K562 (cell line): ENCODE results near the gene SLC39A11. TPM values are rescaled to one million over a fixed set of nuclear protein-coding genes. Genes with fewer than 3 reads are reported as not detected.
"Not testable (repeated sequence)": the region's sequence is repeated elsewhere in the genome, so short reads cannot be mapped to it uniquely, and the experiment has no call there.

Experiments used
- ATAC-seq: fragments of 200-7000 bp; cut with Tn5 transposase; 3 replicates; pipeline ENCODE4 v1.9.1; 2020; ENCODE audit warnings: moderate library complexity
- BruUV-seq: library from RNA; stranded (reverse); fragments of 400-500 nt; replicated peaks from 2 replicates; lab custom pipeline; 2021; lab: Mats Ljungman, UMichigan
- CTCF ChIA-PET: fragments of 300-600 bp; formaldehyde crosslinking; extraction: SDS; loops from one replicate; lab custom pipeline; 2021; ENCODE audit warnings: low intra/inter-chr PET ratio; lab: Yijun Ruan, JAX
- POLR2A ChIA-PET: fragments of 300-600, 350-650 bp; sonication (Branson Sonifier 250); formaldehyde crosslinking; extraction: SDS; loops from one replicate; lab custom pipeline; 2021; ENCODE audit warnings: antibody characterized with exemption, inconsistent platforms; lab: Yijun Ruan, JAX
- DNase-seq, 4 experiments: peaks; one replicate each; pipeline versions ENCODE4 v3.0.0 to v3.0.0-alpha.2; 2011 to 2018; ENCODE audit warnings: low spot score in 3 of 4, mixed read lengths in 3 of 4; ENCODE audit errors: extremely low read depth in 1 of 4
- FAIRE-seq: peaks from 2 replicates; lab custom pipeline; 2011; peaks lifted over from hg19 to GRCh38; lab: Jason Lieb, UNC
- H2AFZ ChIP-seq: 2 replicates; pipeline ENCODE4 v1.6.0; 2011; ENCODE audit warnings: low read depth, low read length, control low read depth, inconsistent platforms
- H3K27ac ChIP-seq: fragments of 200-600 bp; 3 replicates; pipeline ENCODE4 v1.8.0; 2011; ENCODE audit warnings: low read depth, mild to moderate bottlenecking, control low read depth, inconsistent platforms, low read length, moderate library complexity, mixed read lengths; ENCODE audit errors: extremely low read depth
- H3K27me3 ChIP-seq, 2 experiments: fragments of 300-600 bp in 1 of 2; 2 replicates in 1 of 2; 3 replicates in 1 of 2; pipeline versions ENCODE4 v1.6.0 to v1.8.0; 2011; ENCODE audit warnings: inconsistent platforms in 2 of 2, low read length in 2 of 2, mild to moderate bottlenecking in 1 of 2, mixed read lengths in 1 of 2, moderate library complexity in 1 of 2; ENCODE audit not compliant: control insufficient read depth in 2 of 2, insufficient read depth in 2 of 2
- H3K36me3 ChIP-seq: fragments of 300-600 bp; 3 replicates; pipeline ENCODE4 v1.8.0; 2011; ENCODE audit warnings: mild to moderate bottlenecking, low read length, inconsistent platforms; ENCODE audit not compliant: control insufficient read depth, insufficient read depth
- H3K4me1 ChIP-seq, 2 experiments: fragments of 200-600 bp in 1 of 2; replicated peaks in 1 of 2; 2 replicates in 1 of 2; 3 replicates in 1 of 2; pipeline versions ENCODE4 v1.5.1 to v1.8.0; 2011; ENCODE audit warnings: inconsistent platforms in 2 of 2, low read length in 2 of 2, mild to moderate bottlenecking in 1 of 2, mixed read lengths in 1 of 2, moderate library complexity in 1 of 2; ENCODE audit not compliant: control insufficient read depth in 2 of 2, insufficient read depth in 2 of 2
- H3K4me2 ChIP-seq: 2 replicates; pipeline ENCODE4 v1.6.1; 2011; ENCODE audit warnings: low read length, control low read depth, inconsistent platforms, mixed read lengths; ENCODE audit not compliant: insufficient read depth
- H3K4me3 ChIP-seq: fragments of 200-600 bp; sonication (generic), shearing (Covaris generic); 2 replicates; pipeline ENCODE4 v1.5.1; 2016; ENCODE audit warnings: control low read depth, inconsistent platforms
- H3K79me2 ChIP-seq: fragments of 200-600 bp; 3 replicates; pipeline ENCODE4 v1.8.0; 2011; ENCODE audit warnings: low read length, inconsistent platforms; ENCODE audit not compliant: control insufficient read depth, insufficient read depth
- H3K9ac ChIP-seq, 2 experiments: 2 replicates each; pipeline versions ENCODE4 v1.6.0 to v1.6.1; 2011; ENCODE audit warnings: low read depth in 2 of 2, low read length in 2 of 2, control low read depth in 1 of 2, inconsistent platforms in 1 of 2, mild to moderate bottlenecking in 1 of 2, mixed read lengths in 1 of 2; ENCODE audit not compliant: insufficient read depth in 1 of 2
- H3K9me1 ChIP-seq: one replicate; pipeline ENCODE4 v1.6.0; 2011; ENCODE audit warnings: inconsistent platforms, mild to moderate bottlenecking, low read length, moderate library complexity; ENCODE audit not compliant: control insufficient read depth, insufficient read depth
- H3K9me3 ChIP-seq: replicated peaks from 2 replicates; pipeline ENCODE4 v1.5.1; 2011; ENCODE audit warnings: low read depth, low read length, inconsistent platforms; ENCODE audit not compliant: control insufficient read depth, insufficient read depth
- H4K20me1 ChIP-seq: replicated peaks from 2 replicates; pipeline ENCODE4 v1.6.1; 2011; ENCODE audit warnings: low read length, inconsistent platforms, mixed read lengths; ENCODE audit not compliant: control insufficient read depth, insufficient read depth
- ARNT ChIP-seq, 2 experiments: fragments of 450-650 bp; IDR thresholded peaks; 2 replicates each; pipeline ENCODE4 v1.6.1; 2016; ENCODE audit warnings: mild to moderate bottlenecking in 1 of 2
- FOXM1 ChIP-seq, 2 experiments: fragments of 450-650 bp in 1 of 2; sonication (generic) in 1 of 2; formaldehyde crosslinking in 1 of 2; IDR thresholded peaks; 2 replicates each; pipeline versions ENCODE4 v1.6.1 to v1.9.0; 2017 to 2022; ENCODE audit warnings: low read depth in 2 of 2, mild to moderate bottlenecking in 2 of 2, missing genetic modification reagents in 1 of 2, moderate library complexity in 1 of 2
- HLTF ChIP-seq: fragments of 450-650 bp; IDR thresholded peaks from 2 replicates; pipeline ENCODE4 v1.6.1; 2016
- HOXB6 ChIP-seq: fragments of 250-450 bp; sonication (Bioruptor Pico); IDR thresholded peaks from 2 replicates; pipeline ENCODE4 v1.5.1; 2022; ENCODE audit warnings: mild to moderate bottlenecking, borderline replicate concordance
- NFATC3 ChIP-seq: fragments of 450-650 bp; IDR thresholded peaks from 2 replicates; pipeline ENCODE4 v1.6.1; 2017; ENCODE audit warnings: mild to moderate bottlenecking
- POLR2AphosphoS5 ChIP-seq: IDR thresholded peaks from 2 replicates; pipeline ENCODE4 v1.6.1; 2011; ENCODE audit warnings: mild to moderate bottlenecking, low read depth, low read length, moderate library complexity; ENCODE audit not compliant: control insufficient read depth, insufficient read depth
- SNRNP70 ChIP-seq: fragments of 200-400 bp; formaldehyde crosslinking; optimal IDR thresholded peaks from 2 replicates; pipeline ENCODE3; 2017; ENCODE audit warnings: low read depth, low read length
- TBL1XR1 ChIP-seq, 2 experiments: IDR thresholded peaks; 2 replicates each; pipeline ENCODE4 v1.6.1; 2012; ENCODE audit warnings: improper control_type of control experiment in 2 of 2, low read length in 2 of 2, mild to moderate bottlenecking in 1 of 2
- TEAD1 ChIP-seq, 2 experiments: fragments of 450-650 bp in 1 of 2; sonication (generic) in 1 of 2; formaldehyde crosslinking; IDR thresholded peaks; 2 replicates each; pipeline versions ENCODE4 v1.4.0 to v1.8.0; 2020 to 2022; ENCODE audit warnings: mild to moderate bottlenecking in 2 of 2, missing genetic modification reagents in 1 of 2
- TRIM28 ChIP-seq: fragments of 450-650 bp; IDR thresholded peaks from 2 replicates; pipeline ENCODE4 v1.6.1; 2017
- TSC22D4 ChIP-seq: fragments of 450-650 bp; IDR thresholded peaks from 2 replicates; pipeline ENCODE4 v1.6.1; 2016; ENCODE audit warnings: missing genetic modification characterization, missing biosample characterization, control low read depth
- XRCC5 ChIP-seq: fragments of 200-400 bp; formaldehyde crosslinking; IDR thresholded peaks from 2 replicates; pipeline ENCODE4 v1.6.1; 2017; ENCODE audit warnings: low read depth, mild to moderate bottlenecking, low read length
- ZNF354B ChIP-seq: fragments of 250-450 bp; sonication (Bioruptor Pico); IDR thresholded peaks from 2 replicates; pipeline ENCODE4 v1.4.0; 2020
- WGBS: fragments of 100-300 bp; shearing (Covaris generic); methylation state at CpG from one replicate; pipeline ENCODE4 v1.1.6; 2016; ENCODE audit warnings: low coverage, mixed read lengths; ENCODE audit not compliant: insufficient coverage; ENCODE audit errors: missing lambda C conversion rate; 5-methylcytosine and 5-hydroxymethylcytosine counted together
- in situ Hi-C: fragments of 300-500 bp; cut with MboI; formaldehyde crosslinking; loops from 4 replicates; pipeline ENCODE4 v1.15.0; 2018; ENCODE audit warnings: inconsistent platforms, mixed read lengths
- intact Hi-C: fragments of 100-400 bp; cut with micrococcal nuclease; formaldehyde crosslinking; loops from 2 replicates; pipeline ENCODE4 v1.14.2; 2022
- polyA plus RNA-seq, 8 experiments: library from polyadenylated mRNA; depleted of rRNA in 4 of 8; stranded (reverse) in 5 of 8; unstranded in 3 of 8; fragments of >200 nt; fragmentation: Nextera tagmentation in 2 of 8; fragmentation: Illumina TruSeq in 1 of 8; extraction: Ambion mirVana in 2 of 8; extraction: Trizol in 1 of 8; gene quantifications; 2 replicates each; pipeline versions ENCODE4 v1.2.1 to v1.2.3, GENCODE V29; 2011 to 2014; ENCODE audit warnings: inconsistent platforms in 1 of 8, missing spikeins in 1 of 8
- total RNA-seq, 7 experiments: library from RNA; depleted of rRNA in 6 of 7; stranded (reverse); fragments of >200 nt in 6 of 7; fragmentation: Illumina TruSeq in 2 of 7; extraction: Trizol in 2 of 7; gene quantifications; 2 replicates each; pipeline versions ENCODE4 v1.2.1 to v1.2.3, GENCODE V29; 2011 to 2021; ENCODE audit warnings: low replicate concordance in 1 of 7
- TF ChIP-seq, protein P1 (sequence below), 2 experiments: fragments of 450-650 bp in 1 of 2; sonication (generic) in 1 of 2; formaldehyde crosslinking; conservative IDR thresholded peaks; 2 replicates each; pipeline versions ENCODE4 v1.4.0 to v1.8.1; 2020 to 2022; ENCODE audit warnings: mild to moderate bottlenecking in 1 of 2, missing genetic modification reagents in 1 of 2
- TF ChIP-seq, protein P2 (sequence below): fragments of 450-650 bp; IDR thresholded peaks from 2 replicates; pipeline ENCODE4 v1.6.1; 2018; ENCODE audit warnings: mild to moderate bottlenecking, low read depth; ENCODE audit not compliant: partially characterized antibody

The SLC39A11 gene
- total and polyA plus RNA-seq, 9 of the 15 experiments (the other 6 are each of a cell fraction or from before 2014, with no cell fraction given) = 10.5 to 26.4 (median 13.4) TPM

DNA sequence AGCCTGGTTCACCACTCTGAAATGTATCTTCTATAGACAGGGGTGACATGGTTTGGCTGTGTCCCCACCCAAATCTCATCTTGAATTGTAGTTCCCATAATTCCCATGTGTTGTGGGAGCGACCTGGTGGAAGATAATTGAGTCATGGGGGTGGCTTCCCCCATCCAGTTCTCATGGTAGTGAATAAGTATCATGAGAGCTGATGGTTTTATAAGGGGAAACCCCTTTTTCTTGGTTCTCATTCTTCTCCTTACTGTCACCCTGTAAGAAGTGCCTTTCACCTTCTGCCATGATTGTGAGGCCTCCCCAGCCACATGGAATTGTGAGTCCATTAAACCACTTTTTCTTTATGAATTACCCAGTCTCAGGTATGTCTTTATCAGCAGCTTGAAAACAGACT, 319.3 kb downstream of the SLC39A11 start:
- H2AFZ ChIP-seq, FAIRE-seq, H3K9me3 ChIP-seq, H3K4me1 ChIP-seq, H3K36me3 ChIP-seq, H4K20me1 ChIP-seq, ATAC-seq, H3K9ac ChIP-seq, H3K27ac ChIP-seq, in situ Hi-C loops, BruUV-seq, H3K4me3 ChIP-seq, CTCF ChIA-PET, H3K9me1 ChIP-seq, intact Hi-C loops, H3K27me3 ChIP-seq, DNase-seq, H3K4me2 ChIP-seq, H3K79me2 ChIP-seq: not testable (repeated sequence)
- WGBS = 50% methylated on average over 1 of the region's 1 CpG
- POLR2A ChIA-PET = interaction anchor here (0.8 kb wide), 1 partner anchor 10 kb away, joined by 3 read pairs; no protein-coding TSS in a partner anchor

DNA sequence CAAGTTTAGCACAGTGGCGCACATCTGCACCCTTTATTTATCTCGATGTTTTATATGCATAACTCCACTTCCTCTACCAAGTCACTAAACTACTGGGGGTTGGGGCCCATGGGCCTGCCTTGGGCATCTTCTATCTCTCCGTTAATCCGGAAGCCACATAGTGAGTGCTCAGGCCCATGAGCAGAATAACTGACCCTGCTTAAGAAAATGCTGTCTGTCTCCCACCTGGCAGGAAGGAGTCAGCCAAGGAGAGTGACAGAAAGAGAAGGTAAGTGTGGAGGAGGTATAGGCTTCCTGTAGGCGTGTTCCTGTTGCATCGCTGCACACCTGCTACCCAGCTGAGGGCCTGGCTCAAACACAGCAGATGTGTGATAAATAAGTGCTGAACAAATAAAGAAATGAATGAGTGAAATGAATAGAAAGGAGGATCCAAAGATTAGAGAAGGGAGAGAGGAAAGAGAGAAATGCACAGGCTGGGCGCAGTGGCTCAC, 320.1 kb downstream of the SLC39A11 start:
- H3K4me3 ChIP-seq = no peak overlapping the region
- no peak overlapping the region for H3K27ac ChIP-seq
- BruUV-seq = no TSS peak
- no peaks in the 10 kb centered on the region for H3K36me3 ChIP-seq
- WGBS = 80% methylated on average over 7 of the region's 7 CpGs
- H2AFZ ChIP-seq = no peak overlapping the region
- no peaks in the 10 kb centered on the region for H3K4me1 ChIP-seq
- in situ Hi-C loops = no loop called here
- CTCF ChIA-PET = no interaction called here
- no peaks in the 10 kb centered on the region for H3K79me2 ChIP-seq
- DNase-seq = no peak
- TF ChIP-seq FOXM1 (IDR thresholded peaks at IDR 0.05; ENCODE audit: low read depth) (no peak), FOXM1 (CRISPR knock-in tag; IDR thresholded peaks at IDR 0.05; ENCODE audit: low read depth) (no peak), TRIM28 (no peak), SNRNP70 (no peak), ARNT (IDR thresholded peaks at IDR 0.05) (no peak), TBL1XR1 (IDR thresholded peaks at IDR 0.05; ENCODE audit: low read length in 2 of 2) (no peak), TSC22D4 (tag) (no peak), HOXB6 (CRISPR knock-in tag) (no peak), POLR2AphosphoS5 (no peak), TEAD1 (CRISPR knock-in tag; IDR thresholded peaks at IDR 0.05) (no peak), HLTF (no peak), NFATC3 (no peak), ZNF354B (CRISPR knock-in tag) (no peak), XRCC5 (no peak)
- TF ChIP-seq, protein P1, sequence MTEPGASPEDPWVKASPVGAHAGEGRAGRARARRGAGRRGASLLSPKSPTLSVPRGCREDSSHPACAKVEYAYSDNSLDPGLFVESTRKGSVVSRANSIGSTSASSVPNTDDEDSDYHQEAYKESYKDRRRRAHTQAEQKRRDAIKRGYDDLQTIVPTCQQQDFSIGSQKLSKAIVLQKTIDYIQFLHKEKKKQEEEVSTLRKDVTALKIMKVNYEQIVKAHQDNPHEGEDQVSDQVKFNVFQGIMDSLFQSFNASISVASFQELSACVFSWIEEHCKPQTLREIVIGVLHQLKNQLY (CRISPR knock-in tag; conservative IDR thresholded peaks at IDR 0.05) = no peak
- TF ChIP-seq, protein P2, sequence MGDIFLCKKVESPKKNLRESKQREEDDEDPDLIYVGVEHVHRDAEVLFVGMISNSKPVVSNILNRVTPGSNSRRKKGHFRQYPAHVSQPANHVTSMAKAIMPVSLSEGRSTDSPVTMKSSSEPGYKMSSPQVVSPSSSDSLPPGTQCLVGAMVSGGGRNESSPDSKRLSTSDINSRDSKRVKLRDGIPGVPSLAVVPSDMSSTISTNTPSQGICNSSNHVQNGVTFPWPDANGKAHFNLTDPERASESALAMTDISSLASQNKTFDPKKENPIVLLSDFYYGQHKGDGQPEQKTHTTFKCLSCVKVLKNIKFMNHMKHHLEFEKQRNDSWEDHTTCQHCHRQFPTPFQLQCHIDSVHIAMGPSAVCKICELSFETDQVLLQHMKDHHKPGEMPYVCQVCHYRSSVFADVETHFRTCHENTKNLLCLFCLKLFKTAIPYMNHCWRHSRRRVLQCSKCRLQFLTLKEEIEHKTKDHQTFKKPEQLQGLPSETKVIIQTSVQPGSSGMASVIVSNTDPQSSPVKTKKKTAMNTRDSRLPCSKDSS = no peak
- TF ChIP-seq, all 486 proteins: peak for 0
- H3K4me2 ChIP-seq = no peak overlapping the region
- ATAC-seq = no peak
- no peaks in the 10 kb centered on the region for H3K9me1 ChIP-seq
- no peak for FAIRE-seq
- 0 out of 2 replicates have a peak, but pooled peaks cover 2% of the 10 kb centered on the region for H3K9me3 ChIP-seq
- intact Hi-C loops = no loop called here
- H3K9ac ChIP-seq = no peak overlapping the region
- no peaks in the 10 kb centered on the region for H3K27me3 ChIP-seq
- no peaks in the 10 kb centered on the region for H4K20me1 ChIP-seq
- POLR2A ChIA-PET = no interaction called here
